ENCODE results near the gene EXOC6B.

Gene EXOC6B

GRCh38 chr2:72821118-72821517, 4.7 kb downstream of the EXOC6B start:
- no peaks in the 10 kb centered on the region for H3K36me3 Mint-ChIP-seq (ENCODE audit: low read depth)
- H3K4me3 Mint-ChIP-seq: no peak overlapping the region
- H3K27me3 Mint-ChIP-seq (ENCODE audit: low read depth): peaks cover 14% of the 10 kb centered on the region
- H3K9me3 Mint-ChIP-seq: no peaks in the 10 kb centered on the region
- no peak overlapping the region for H3K27ac Mint-ChIP-seq
- peaks cover 19% of the 10 kb centered on the region for H3K4me1 Mint-ChIP-seq (ENCODE audit: low read depth)

- Mint-ChIP-seq H3K4me1 (ENCODE audit: low read depth) (peaks cover 10% of the 10 kb centered on the region), H3K27me3 (ENCODE audit: low read depth) (peaks cover 14% of the 10 kb centered on the region), H3K9me3 (no peaks in the 10 kb centered on the region), H3K27ac (no peak overlapping the region), H3K4me3 (no peak overlapping the region), H3K36me3 (ENCODE audit: low read depth) (no peaks in the 10 kb centered on the region)
Observed at GRCh38 chr2:72819501-72819900, 6.3 kb downstream of the EXOC6B start.

GRCh38 chr2:72815655-72816278, 10.1 kb downstream of the EXOC6B start:
- no peak overlapping the region for H3K27ac Mint-ChIP-seq
- peaks cover 14% of the 10 kb centered on the region for H3K27me3 Mint-ChIP-seq (ENCODE audit: low read depth)
- no peaks in the 10 kb centered on the region for H3K36me3 Mint-ChIP-seq (ENCODE audit: low read depth)
- H3K4me1 Mint-ChIP-seq (ENCODE audit: low read depth): no peaks in the 10 kb centered on the region
- H3K4me3 Mint-ChIP-seq: no peak overlapping the region
- H3K9me3 Mint-ChIP-seq: no peaks in the 10 kb centered on the region

- no peaks in the 10 kb centered on the region for H3K4me1 Mint-ChIP-seq (ENCODE audit: low read depth)
- peaks cover 14% of the 10 kb centered on the region for H3K27me3 Mint-ChIP-seq (ENCODE audit: low read depth)
- H3K4me3 Mint-ChIP-seq: no peak overlapping the region
- no peaks in the 10 kb centered on the region for H3K36me3 Mint-ChIP-seq (ENCODE audit: low read depth)
- H3K9me3 Mint-ChIP-seq: peaks cover 11% of the 10 kb centered on the region
- H3K27ac Mint-ChIP-seq: no peak overlapping the region
Observed at GRCh38 chr2:72813841-72814240, 12.0 kb downstream of the EXOC6B start.

GRCh38 chr2:72810165-72810564, 15.7 kb downstream of the EXOC6B start:
- no peak overlapping the region for H3K27ac Mint-ChIP-seq
- H3K9me3 Mint-ChIP-seq: peaks cover 17% of the 10 kb centered on the region
- peaks cover 4% of the 10 kb centered on the region for H3K36me3 Mint-ChIP-seq (ENCODE audit: low read depth)

GRCh38 chr2:72809095-72809494, 16.7 kb downstream of the EXOC6B start:
- peaks cover 4% of the 10 kb centered on the region for H3K36me3 Mint-ChIP-seq (ENCODE audit: low read depth)

More at GRCh38 chr2:72810165-72810564, 15.7 kb downstream of the EXOC6B start:
- H3K4me1 Mint-ChIP-seq (ENCODE audit: low read depth): no peaks in the 10 kb centered on the region
- H3K4me3 Mint-ChIP-seq: no peak overlapping the region
- H3K27me3 Mint-ChIP-seq (ENCODE audit: low read depth): no peaks in the 10 kb centered on the region

GRCh38 chr2:72806280-72806945, 19.4 kb downstream of the EXOC6B start:
- Mint-ChIP-seq H3K27me3 (ENCODE audit: low read depth) (no peaks in the 10 kb centered on the region), H3K4me3 (no peak overlapping the region), H3K27ac (no peak overlapping the region), H3K9me3 (peaks cover 17% of the 10 kb centered on the region), H3K36me3 (ENCODE audit: low read depth) (peaks cover 4% of the 10 kb centered on the region), H3K4me1 (ENCODE audit: low read depth) (no peaks in the 10 kb centered on the region)

More at GRCh38 chr2:72809095-72809494, 16.7 kb downstream of the EXOC6B start:
- peaks cover 17% of the 10 kb centered on the region for H3K9me3 Mint-ChIP-seq
- H3K4me1 Mint-ChIP-seq (ENCODE audit: low read depth): no peaks in the 10 kb centered on the region
- no peak overlapping the region for H3K27ac Mint-ChIP-seq
- H3K27me3 Mint-ChIP-seq (ENCODE audit: low read depth): no peaks in the 10 kb centered on the region
- no peak overlapping the region for H3K4me3 Mint-ChIP-seq

GRCh38 chr2:72803626-72804320, 22.1 kb downstream of the EXOC6B start:
- H3K27ac Mint-ChIP-seq: no peak overlapping the region
- no peak overlapping the region for H3K4me3 Mint-ChIP-seq
- no peaks in the 10 kb centered on the region for H3K27me3 Mint-ChIP-seq (ENCODE audit: low read depth)
- H3K9me3 Mint-ChIP-seq: peaks cover 5% of the 10 kb centered on the region
- peaks cover 4% of the 10 kb centered on the region for H3K36me3 Mint-ChIP-seq (ENCODE audit: low read depth)
- H3K4me1 Mint-ChIP-seq (ENCODE audit: low read depth): no peaks in the 10 kb centered on the region

GRCh38 chr2:72803151-72803550, 22.7 kb downstream of the EXOC6B start:
- no peaks in the 10 kb centered on the region for H3K4me1 Mint-ChIP-seq (ENCODE audit: low read depth)
- H3K4me3 Mint-ChIP-seq: no peak overlapping the region
- H3K27me3 Mint-ChIP-seq (ENCODE audit: low read depth): no peaks in the 10 kb centered on the region
- peaks cover 3% of the 10 kb centered on the region for H3K9me3 Mint-ChIP-seq
- no peak overlapping the region for H3K27ac Mint-ChIP-seq
- H3K36me3 Mint-ChIP-seq (ENCODE audit: low read depth): peaks cover 4% of the 10 kb centered on the region

GRCh38 chr2:72800492-72800891, 25.3 kb downstream of the EXOC6B start:
- Mint-ChIP-seq H3K36me3 (ENCODE audit: low read depth) (no peaks in the 10 kb centered on the region), H3K27me3 (ENCODE audit: low read depth) (no peaks in the 10 kb centered on the region), H3K9me3 (no peaks in the 10 kb centered on the region), H3K27ac (no peak overlapping the region), H3K4me3 (no peak overlapping the region), H3K4me1 (ENCODE audit: low read depth) (no peaks in the 10 kb centered on the region)

- Mint-ChIP-seq H3K27me3 (ENCODE audit: low read depth) (no peaks in the 10 kb centered on the region), H3K4me1 (ENCODE audit: low read depth) (peaks cover 5% of the 10 kb centered on the region), H3K27ac (no peak overlapping the region), H3K4me3 (no peak overlapping the region), H3K9me3 (no peaks in the 10 kb centered on the region), H3K36me3 (ENCODE audit: low read depth) (no peaks in the 10 kb centered on the region)
Observed at GRCh38 chr2:72797740-72798139, 28.1 kb downstream of the EXOC6B start.

- Mint-ChIP-seq H3K9me3 (no peaks in the 10 kb centered on the region), H3K4me1 (ENCODE audit: low read depth) (peaks cover 5% of the 10 kb centered on the region), H3K27ac (no peak overlapping the region), H3K36me3 (ENCODE audit: low read depth) (no peaks in the 10 kb centered on the region), H3K4me3 (no peak overlapping the region), H3K27me3 (ENCODE audit: low read depth) (no peaks in the 10 kb centered on the region)
Observed at GRCh38 chr2:72796766-72797165, 29.1 kb downstream of the EXOC6B start.

- no peak overlapping the region for H3K27ac Mint-ChIP-seq
- no peaks in the 10 kb centered on the region for H3K27me3 Mint-ChIP-seq (ENCODE audit: low read depth)
- no peak overlapping the region for H3K4me3 Mint-ChIP-seq
- no peaks in the 10 kb centered on the region for H3K36me3 Mint-ChIP-seq (ENCODE audit: low read depth)
- H3K4me1 Mint-ChIP-seq (ENCODE audit: low read depth): peaks cover 5% of the 10 kb centered on the region
- H3K9me3 Mint-ChIP-seq: no peaks in the 10 kb centered on the region
Observed at GRCh38 chr2:72794572-72794971, 31.3 kb downstream of the EXOC6B start.

GRCh38 chr2:72793798-72794440, 31.9 kb downstream of the EXOC6B start:
- Mint-ChIP-seq H3K27ac (no peak overlapping the region), H3K36me3 (ENCODE audit: low read depth) (no peaks in the 10 kb centered on the region), H3K4me1 (ENCODE audit: low read depth) (peaks cover 5% of the 10 kb centered on the region), H3K4me3 (no peak overlapping the region), H3K27me3 (ENCODE audit: low read depth) (no peaks in the 10 kb centered on the region), H3K9me3 (no peaks in the 10 kb centered on the region)
